Measurements from ENCODE around the gene ABCC6. TPM values are rescaled to one million over a fixed set of nuclear protein-coding genes. Genes with fewer than 3 reads are reported as not detected.
A peak's percentile ranks its signal among the peaks of the same experiment; 100 is the strongest.
"Not testable (repeated sequence)": the region's sequence is repeated elsewhere in the genome, so short reads cannot be mapped to it uniquely, and the experiment has no call there.

ABCC6 gene
- total RNA-seq, 2 donors from 2014 or later = 0.24 TPM; not detected in 1

GRCh38 chr16:16188827-16189226 lies 34.5 kb downstream of the ABCC6 start:
- Mint-ChIP-seq H3K4me3 (no peak overlapping the region), H3K27me3 (peaks cover 18% of the 10 kb centered on the region), H3K4me1 (no peaks in the 10 kb centered on the region), H3K9me3 (no peaks in the 10 kb centered on the region), H3K27ac (no peak overlapping the region), H3K36me3 (ENCODE audit: low read depth) (no peaks in the 10 kb centered on the region)
- ATAC-seq (replicated peaks) = no peak

DNA sequence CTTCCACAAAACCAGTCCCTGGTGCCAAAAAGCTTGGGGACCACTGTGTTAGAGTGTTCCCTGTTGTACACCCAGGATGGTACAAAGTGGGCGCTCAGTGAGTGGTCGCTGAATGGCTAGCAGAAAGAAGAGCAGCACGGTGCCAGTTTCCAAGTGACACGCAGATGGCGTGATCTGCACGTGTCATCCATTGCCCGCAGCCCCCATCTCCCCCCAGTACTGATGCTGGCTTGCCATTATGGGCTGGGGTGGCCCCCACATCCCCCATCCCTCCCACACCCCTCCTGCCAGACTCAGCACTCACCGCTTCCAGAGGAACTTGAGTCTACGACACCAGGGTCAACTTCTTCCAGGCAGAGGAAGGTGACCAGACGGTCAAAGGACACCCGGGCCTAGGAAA lies 36.5 kb downstream of the ABCC6 start:
- H3K27ac Mint-ChIP-seq = no peak overlapping the region
- H3K4me3 Mint-ChIP-seq = no peak overlapping the region
- H3K27me3 Mint-ChIP-seq = peaks cover 16% of the 10 kb centered on the region
- no peaks in the 10 kb centered on the region for H3K4me1 Mint-ChIP-seq
- no peaks in the 10 kb centered on the region for H3K36me3 Mint-ChIP-seq (ENCODE audit: low read depth)
- no peak for ATAC-seq (replicated peaks)
- H3K9me3 Mint-ChIP-seq = no peaks in the 10 kb centered on the region

GRCh38 chr16:16185095-16185494 lies 38.2 kb downstream of the ABCC6 start:
- no peaks in the 10 kb centered on the region for H3K9me3 Mint-ChIP-seq
- H3K4me1 Mint-ChIP-seq = no peaks in the 10 kb centered on the region

DNA sequence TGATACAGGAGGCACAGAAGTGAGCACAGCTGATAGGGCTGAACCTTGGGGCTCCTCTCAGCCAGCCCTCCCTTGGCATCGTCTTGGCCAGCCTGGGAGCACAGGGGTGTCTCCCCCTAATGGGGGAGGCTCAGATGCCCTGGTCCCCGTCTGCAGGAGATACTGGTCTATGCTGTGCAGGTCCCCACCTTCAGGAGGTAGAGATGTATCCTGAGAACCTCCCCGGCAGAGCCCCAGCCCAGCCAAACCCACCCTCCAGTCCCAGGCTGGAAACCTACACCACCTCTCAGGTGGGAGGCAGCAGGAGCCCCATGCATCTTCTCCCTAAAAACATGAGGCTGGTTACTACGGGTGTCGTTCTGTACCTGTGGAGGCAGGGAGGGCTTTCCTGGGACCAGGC lies 38.7 kb downstream of the ABCC6 start:
- Mint-ChIP-seq H3K27me3 (peaks cover 10% of the 10 kb centered on the region), H3K36me3 (ENCODE audit: low read depth) (no peaks in the 10 kb centered on the region), H3K4me3 (no peak overlapping the region), H3K9me3 (no peaks in the 10 kb centered on the region), H3K27ac (no peak overlapping the region), H3K4me1 (no peaks in the 10 kb centered on the region)
- ATAC-seq (replicated peaks) = no peak

More at GRCh38 chr16:16185095-16185494, 38.2 kb downstream of the ABCC6 start:
- ATAC-seq (replicated peaks) = no peak
- Mint-ChIP-seq H3K27ac (no peak overlapping the region), H3K27me3 (peaks cover 10% of the 10 kb centered on the region), H3K36me3 (ENCODE audit: low read depth) (no peaks in the 10 kb centered on the region), H3K4me3 (no peak overlapping the region)

DNA sequence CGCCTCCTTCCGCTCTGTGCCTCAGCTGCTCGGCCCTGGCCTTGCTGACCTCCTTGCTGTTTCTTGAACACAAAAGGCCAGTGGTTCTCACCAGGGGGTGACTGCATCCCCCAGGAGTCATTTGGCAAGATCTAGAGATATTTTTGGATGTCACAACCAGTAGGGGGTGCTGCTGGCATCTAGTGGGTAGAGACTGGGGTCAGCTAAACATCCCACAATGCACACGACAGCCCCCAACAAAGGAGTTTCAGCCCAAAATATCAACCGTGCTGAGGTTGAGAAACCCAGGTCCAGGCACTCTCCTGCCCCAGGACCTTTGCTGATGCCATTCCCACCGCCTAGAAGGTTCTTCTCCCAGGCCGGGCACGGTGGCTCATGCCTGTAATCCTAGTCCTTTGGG lies 39.7 kb downstream of the ABCC6 start:
- no peaks in the 10 kb centered on the region for H3K9me3 Mint-ChIP-seq
- no peak overlapping the region for H3K27ac Mint-ChIP-seq
- H3K36me3 Mint-ChIP-seq (ENCODE audit: low read depth) = no peaks in the 10 kb centered on the region
- H3K4me1 Mint-ChIP-seq = no peaks in the 10 kb centered on the region
- no peak overlapping the region for H3K4me3 Mint-ChIP-seq
- H3K27me3 Mint-ChIP-seq = peaks cover 10% of the 10 kb centered on the region
- ATAC-seq (replicated peaks) = no peak

- H3K4me3 Mint-ChIP-seq = no peak overlapping the region
- no peaks in the 10 kb centered on the region for H3K4me1 Mint-ChIP-seq
- H3K27me3 Mint-ChIP-seq = peaks cover 10% of the 10 kb centered on the region
- ATAC-seq (replicated peaks) = no peak
- H3K9me3 Mint-ChIP-seq = no peaks in the 10 kb centered on the region
- H3K27ac Mint-ChIP-seq = no peak overlapping the region
- H3K36me3 Mint-ChIP-seq (ENCODE audit: low read depth) = no peaks in the 10 kb centered on the region
Measured at GRCh38 chr16:16182918-16183317, 40.4 kb downstream of the ABCC6 start.

- not testable (repeated sequence) for H3K36me3 Mint-ChIP-seq (ENCODE audit: low read depth); H3K4me3 Mint-ChIP-seq; H3K4me1 Mint-ChIP-seq; ATAC-seq (replicated peaks); H3K9me3 Mint-ChIP-seq; H3K27ac Mint-ChIP-seq
- peaks cover 10% of the 10 kb centered on the region for H3K27me3 Mint-ChIP-seq
Measured at GRCh38 chr16:16181748-16182147, 41.5 kb downstream of the ABCC6 start.

- Mint-ChIP-seq H3K4me3 (no peak overlapping the region), H3K9me3 (no peaks in the 10 kb centered on the region), H3K4me1 (no peaks in the 10 kb centered on the region), H3K27me3 (peaks cover 7% of the 10 kb centered on the region), H3K36me3 (ENCODE audit: low read depth) (no peaks in the 10 kb centered on the region), H3K27ac (no peak overlapping the region)
- no peak for ATAC-seq (replicated peaks)
Measured at GRCh38 chr16:16178455-16179162, 44.7 kb downstream of the ABCC6 start.

DNA sequence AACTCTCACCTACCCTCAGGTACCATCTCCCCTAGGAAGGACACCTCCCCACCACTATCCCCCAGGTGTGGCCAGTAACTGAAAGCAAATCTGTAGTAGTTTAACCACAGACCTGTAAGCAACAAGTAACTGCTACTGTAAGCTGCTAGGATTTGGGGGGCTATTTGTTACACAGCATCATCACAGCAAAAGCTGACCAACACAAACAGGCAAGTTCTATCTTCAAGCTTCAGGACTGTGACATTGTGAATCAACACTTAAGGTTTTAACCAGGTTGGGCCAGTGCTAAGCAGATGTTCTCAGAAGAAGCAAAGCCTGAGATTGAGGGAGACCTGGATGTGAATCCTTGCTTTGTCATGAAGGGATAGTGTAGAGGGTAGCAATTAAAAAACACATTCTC lies 47.0 kb downstream of the ABCC6 start:
- ATAC-seq (replicated peaks) = no peak
- no peak overlapping the region for H3K27ac Mint-ChIP-seq

DNA sequence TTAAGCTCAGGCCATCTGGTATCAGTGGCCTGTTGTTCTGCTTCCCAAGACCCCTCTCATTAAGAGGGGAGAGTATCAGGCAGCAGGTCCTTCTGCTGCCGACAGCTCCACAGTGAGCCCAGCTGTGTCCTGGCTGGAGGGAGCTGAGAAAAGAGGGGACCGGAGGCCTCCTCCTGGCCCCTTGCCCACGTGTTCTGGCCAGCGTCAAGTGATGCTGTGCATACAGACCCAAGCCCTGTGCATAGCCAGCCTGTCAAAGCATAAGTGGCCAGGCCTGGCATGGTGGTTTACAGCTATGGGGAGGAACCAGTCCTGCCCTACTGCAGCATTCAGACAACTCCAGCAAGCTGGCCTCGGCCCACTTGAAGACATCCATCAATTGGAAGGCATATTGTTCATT lies 48.0 kb downstream of the ABCC6 start:
- peaks cover 13% of the 10 kb centered on the region for H3K36me3 Mint-ChIP-seq (ENCODE audit: low read depth)
- no peak overlapping the region for H3K4me3 Mint-ChIP-seq
- no peaks in the 10 kb centered on the region for H3K27me3 Mint-ChIP-seq
- no peaks in the 10 kb centered on the region for H3K9me3 Mint-ChIP-seq
- ATAC-seq (replicated peaks) = no peak
- H3K27ac Mint-ChIP-seq = no peak overlapping the region
- peaks cover 9% of the 10 kb centered on the region for H3K4me1 Mint-ChIP-seq

More for the DNA sequence above, 47.0 kb downstream of the ABCC6 start:
- Mint-ChIP-seq H3K36me3 (ENCODE audit: low read depth) (peaks cover 11% of the 10 kb centered on the region), H3K4me3 (no peak overlapping the region), H3K27me3 (peaks cover 2% of the 10 kb centered on the region), H3K4me1 (peaks cover 7% of the 10 kb centered on the region), H3K9me3 (no peaks in the 10 kb centered on the region)

- no peaks in the 10 kb centered on the region for H3K9me3 Mint-ChIP-seq
- no peaks in the 10 kb centered on the region for H3K27me3 Mint-ChIP-seq
- H3K4me3 Mint-ChIP-seq = no peak overlapping the region
- peaks cover 13% of the 10 kb centered on the region for H3K36me3 Mint-ChIP-seq (ENCODE audit: low read depth)
- no peak for ATAC-seq (replicated peaks)
- H3K27ac Mint-ChIP-seq = no peak overlapping the region
- H3K4me1 Mint-ChIP-seq = peaks cover 9% of the 10 kb centered on the region
Measured at GRCh38 chr16:16172991-16173390, 50.3 kb downstream of the ABCC6 start.

GRCh38 chr16:16171332-16171919 lies 51.9 kb downstream of the ABCC6 start:
- ATAC-seq (replicated peaks) = peak; percentile 54
- Mint-ChIP-seq H3K27ac (peak overlapping the region; percentile 37), H3K9me3 (no peaks in the 10 kb centered on the region), H3K27me3 (no peaks in the 10 kb centered on the region), H3K4me3 (no peak overlapping the region), H3K4me1 (peaks cover 9% of the 10 kb centered on the region), H3K36me3 (ENCODE audit: low read depth) (peaks cover 13% of the 10 kb centered on the region)

DNA sequence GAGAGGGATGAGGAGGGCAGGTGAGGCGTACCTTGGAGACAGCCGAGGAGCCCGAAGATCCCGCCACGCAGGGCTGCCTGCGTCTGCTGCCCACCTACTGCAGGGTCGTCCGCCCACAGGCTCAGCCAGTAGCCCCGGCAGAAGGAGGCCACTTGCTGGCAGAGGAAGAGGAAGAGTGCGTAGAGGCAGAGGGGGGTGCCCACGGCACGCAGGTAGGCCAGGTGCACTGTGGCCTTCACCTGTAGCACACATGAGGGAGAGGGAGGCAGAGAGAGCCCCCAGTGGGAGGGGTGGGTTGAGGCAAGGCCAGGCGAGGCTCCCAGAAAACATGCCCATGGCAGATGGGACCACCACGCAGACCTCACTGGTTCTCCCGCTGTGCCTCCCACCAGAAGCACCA lies 53.7 kb downstream of the ABCC6 start:
- Mint-ChIP-seq H3K27ac (no peak overlapping the region), H3K9me3 (peaks cover under 1% of the 10 kb centered on the region), H3K36me3 (ENCODE audit: low read depth) (peaks cover 13% of the 10 kb centered on the region), H3K4me1 (peaks cover 9% of the 10 kb centered on the region), H3K4me3 (no peak overlapping the region), H3K27me3 (peaks cover under 1% of the 10 kb centered on the region)
- no peak for ATAC-seq (replicated peaks)

GRCh38 chr16:16168431-16168830 lies 54.9 kb downstream of the ABCC6 start:
- no peak overlapping the region for H3K4me3 Mint-ChIP-seq
- H3K27ac Mint-ChIP-seq = no peak overlapping the region
- peaks cover 9% of the 10 kb centered on the region for H3K4me1 Mint-ChIP-seq
- peaks cover 5% of the 10 kb centered on the region for H3K9me3 Mint-ChIP-seq
- peaks cover 13% of the 10 kb centered on the region for H3K36me3 Mint-ChIP-seq (ENCODE audit: low read depth)
- ATAC-seq (replicated peaks) = no peak
- H3K27me3 Mint-ChIP-seq = peaks cover 5% of the 10 kb centered on the region

GRCh38 chr16:16167927-16168326 lies 55.4 kb downstream of the ABCC6 start:
- H3K9me3 Mint-ChIP-seq = peaks cover 5% of the 10 kb centered on the region

More at GRCh38 chr16:16167927-16168326, 55.4 kb downstream of the ABCC6 start:
- Mint-ChIP-seq H3K4me1 (peaks cover 9% of the 10 kb centered on the region), H3K27ac (no peak overlapping the region), H3K36me3 (ENCODE audit: low read depth) (peaks cover 13% of the 10 kb centered on the region), H3K27me3 (peaks cover 6% of the 10 kb centered on the region), H3K4me3 (no peak overlapping the region)
- no peak for ATAC-seq (replicated peaks)

Measured in activated T-helper 17 cell treated with anti-CD3 and anti-CD28 coated beads, Interleukin-2, amount 50 U/mL, for 72 hours (primary cell).